ENCODE data around the gene METTL26.

- TF ChIP-seq CTCF (IDR thresholded peaks at IDR 0.05; ENCODE audit: low read depth, low read length) = no peak
- TF ChIP-seq EZH2phosphoT487 (IDR thresholded peaks at IDR 0.05; ENCODE audit: low read depth) = no peak
Measured at GRCh38 chr16:669666-670065, 33.6 kb upstream of the METTL26 start.
